HG03571 (cell line): Measurements from ENCODE around the gene CCIN.
"Not testable (repeated sequence)": the region's sequence is repeated elsewhere in the genome, so short reads cannot be mapped to it uniquely, and the experiment has no call there.

Source experiments
- ATAC-seq: cut with Tn5 transposase; IDR thresholded peaks from one replicate; pipeline ENCODE4 v1.9.1; 2021; ENCODE audit not compliant: unreplicated experiment

Gene CCIN

DNA sequence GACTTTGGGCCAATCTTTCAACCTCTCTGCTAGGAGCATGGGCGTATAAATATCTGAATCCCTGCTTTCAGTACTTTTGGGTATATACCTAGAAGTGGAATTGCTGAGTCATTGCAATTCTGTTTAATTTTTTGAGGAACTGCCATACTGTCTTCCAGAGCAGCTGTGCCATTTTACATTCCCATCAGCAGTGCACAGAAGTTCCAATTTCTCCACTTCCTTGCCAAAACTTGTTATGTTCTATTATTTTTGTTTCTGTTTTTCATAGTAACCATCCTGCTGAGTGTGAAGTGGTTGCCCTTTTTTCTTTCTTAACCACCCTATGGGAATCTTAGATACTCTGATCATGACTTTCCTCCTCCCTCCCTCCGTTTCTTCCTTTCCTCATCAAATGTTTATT lies 11.1 kb upstream of the CCIN start:
- ATAC-seq: no peak

DNA sequence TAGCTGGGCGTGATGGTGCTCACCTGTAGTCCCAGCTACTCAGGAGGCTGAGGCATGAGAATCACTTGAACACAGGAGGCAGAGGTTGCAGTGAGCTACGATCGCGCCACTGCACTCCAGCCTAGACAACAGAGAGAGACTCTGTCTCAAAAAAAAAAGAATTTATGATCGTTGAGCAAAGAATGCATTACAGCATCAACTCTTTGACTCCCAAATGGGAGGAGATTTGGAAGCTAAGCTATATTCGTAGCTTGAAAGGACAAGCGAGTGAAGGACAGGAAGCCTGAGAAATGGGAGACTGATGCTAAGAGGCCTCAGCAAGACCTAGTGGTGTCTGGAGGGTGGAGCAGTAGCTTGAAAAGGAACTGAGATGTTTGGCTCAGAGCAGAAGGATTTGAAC lies 10.3 kb upstream of the CCIN start:
- no peak for ATAC-seq

- not testable (repeated sequence) for ATAC-seq
Measured at GRCh38 chr9:36159509-36159908, 9.7 kb upstream of the CCIN start.

GRCh38 chr9:36160126-36160525 lies 9.1 kb upstream of the CCIN start:
- ATAC-seq: not testable (repeated sequence)

GRCh38 chr9:36161187-36161586 lies 8.0 kb upstream of the CCIN start:
- no peak for ATAC-seq

DNA sequence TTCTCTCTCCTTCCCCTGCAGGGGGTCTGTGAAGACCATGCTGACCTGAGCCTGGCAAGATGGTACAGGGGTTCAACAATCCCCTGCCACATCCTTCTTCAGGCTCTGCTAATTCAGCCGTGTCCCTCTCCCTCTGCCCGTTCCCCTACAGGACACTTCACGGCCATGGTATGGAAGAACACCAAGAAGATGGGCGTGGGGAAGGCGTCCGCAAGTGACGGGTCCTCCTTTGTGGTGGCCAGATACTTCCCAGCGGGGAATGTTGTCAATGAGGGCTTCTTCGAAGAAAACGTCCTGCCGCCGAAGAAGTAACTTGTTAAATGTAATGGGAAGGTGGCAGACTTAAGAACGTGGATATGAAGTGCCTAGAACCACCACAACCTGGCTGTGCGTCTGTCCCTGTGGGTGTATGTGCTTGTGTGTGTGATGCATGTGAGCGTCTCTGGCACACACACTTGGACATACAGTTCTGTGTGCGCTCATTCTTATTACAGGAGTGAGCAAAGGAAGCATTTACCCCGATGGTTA lies 6.9 kb upstream of the CCIN start:
- no peak for ATAC-seq

- no peak for ATAC-seq
Measured at GRCh38 chr9:36163049-36163785, 6.0 kb upstream of the CCIN start.

- no peak for ATAC-seq
Measured at GRCh38 chr9:36163786-36164170, 5.4 kb upstream of the CCIN start.

- ATAC-seq: no peak
Measured at GRCh38 chr9:36164372-36164771, 4.8 kb upstream of the CCIN start.

DNA sequence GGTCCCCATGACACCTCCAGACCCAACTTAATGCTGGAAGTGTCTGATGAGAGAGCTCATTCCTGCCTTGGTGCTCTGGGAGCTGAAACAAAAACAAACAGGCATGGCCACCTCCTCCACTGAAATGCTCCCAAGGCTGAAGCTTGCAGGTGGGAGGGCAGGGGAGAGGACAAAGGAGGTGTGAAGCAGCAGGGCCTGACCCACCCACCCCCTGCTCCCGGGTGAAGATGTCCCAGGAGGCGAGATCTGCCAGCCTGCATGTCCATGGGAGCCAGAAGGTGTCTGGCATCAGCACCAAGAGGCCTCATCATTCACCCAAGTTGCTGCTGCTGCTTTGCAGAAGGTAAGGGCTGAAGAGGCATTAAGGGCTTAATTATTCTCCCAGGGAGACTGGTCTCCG lies 4.2 kb upstream of the CCIN start:
- ATAC-seq: no peak

- ATAC-seq: no peak
Measured at GRCh38 chr9:36165826-36166167, 3.4 kb upstream of the CCIN start.

DNA sequence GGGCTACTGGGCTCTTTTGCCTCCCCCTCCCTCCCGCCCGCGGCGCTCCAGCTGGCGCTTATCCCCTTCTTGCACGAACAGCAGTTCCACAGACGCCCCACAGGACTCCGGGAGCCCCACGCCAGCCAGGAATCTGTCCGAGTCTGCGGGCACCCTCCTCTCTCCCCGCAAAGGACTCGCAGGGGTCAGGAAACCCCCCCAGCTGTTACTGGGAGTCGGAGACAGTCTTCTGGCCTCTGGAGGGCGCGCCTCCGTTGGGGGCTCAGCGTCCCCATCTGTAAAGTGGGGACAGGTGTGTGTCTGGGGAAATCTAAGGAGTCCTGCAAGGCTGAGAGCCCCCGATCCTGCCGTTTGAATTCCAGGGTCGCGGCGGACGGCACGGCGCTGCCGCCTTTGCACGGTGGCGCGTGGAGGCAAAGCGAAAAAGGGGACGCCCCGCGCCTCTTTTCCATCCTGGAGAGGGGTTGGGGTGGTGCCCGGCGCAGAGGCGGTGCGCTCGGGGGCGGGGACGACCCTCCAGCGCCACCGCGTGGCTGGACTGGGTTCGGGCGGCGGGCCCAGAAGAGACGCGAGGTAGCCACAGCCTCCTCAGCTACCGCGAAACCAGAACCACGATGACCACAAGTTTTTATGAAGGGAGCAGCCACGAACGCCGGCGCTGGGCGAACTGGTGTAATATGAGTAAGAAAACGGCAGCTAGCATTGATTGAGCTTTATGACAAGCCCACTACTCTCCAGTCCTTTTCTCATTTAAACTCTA lies 2.8 kb upstream of the CCIN start:
- ATAC-seq: peak; percentile 69

DNA sequence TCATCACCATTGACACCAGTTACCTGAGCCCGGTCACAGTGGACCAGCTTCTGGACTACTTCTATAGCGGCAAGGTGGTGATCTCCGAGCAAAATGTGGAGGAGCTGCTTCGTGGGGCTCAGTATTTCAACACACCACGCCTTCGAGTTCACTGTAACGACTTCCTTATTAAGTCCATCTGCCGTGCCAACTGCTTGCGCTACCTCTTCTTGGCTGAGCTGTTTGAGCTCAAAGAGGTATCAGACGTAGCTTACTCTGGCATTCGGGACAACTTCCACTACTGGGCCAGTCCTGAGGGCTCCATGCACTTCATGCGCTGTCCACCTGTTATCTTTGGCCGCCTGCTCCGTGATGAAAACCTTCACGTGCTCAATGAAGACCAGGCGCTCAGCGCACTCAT lies 520 bp downstream of the CCIN start:
- ATAC-seq: no peak

DNA sequence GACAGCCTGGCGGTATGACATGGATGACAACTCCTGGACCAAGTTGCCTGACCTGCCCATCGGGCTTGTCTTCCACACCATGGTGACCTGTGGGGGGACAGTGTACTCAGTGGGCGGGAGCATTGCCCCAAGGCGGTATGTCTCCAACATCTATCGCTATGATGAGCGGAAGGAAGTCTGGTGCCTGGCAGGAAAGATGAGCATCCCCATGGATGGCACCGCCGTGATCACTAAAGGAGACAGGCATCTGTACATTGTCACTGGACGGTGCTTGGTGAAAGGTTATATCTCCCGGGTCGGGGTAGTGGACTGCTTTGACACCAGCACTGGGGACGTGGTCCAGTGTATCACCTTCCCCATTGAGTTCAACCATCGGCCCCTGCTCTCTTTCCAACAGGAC lies 1.3 kb downstream of the CCIN start:
- no peak for ATAC-seq

DNA sequence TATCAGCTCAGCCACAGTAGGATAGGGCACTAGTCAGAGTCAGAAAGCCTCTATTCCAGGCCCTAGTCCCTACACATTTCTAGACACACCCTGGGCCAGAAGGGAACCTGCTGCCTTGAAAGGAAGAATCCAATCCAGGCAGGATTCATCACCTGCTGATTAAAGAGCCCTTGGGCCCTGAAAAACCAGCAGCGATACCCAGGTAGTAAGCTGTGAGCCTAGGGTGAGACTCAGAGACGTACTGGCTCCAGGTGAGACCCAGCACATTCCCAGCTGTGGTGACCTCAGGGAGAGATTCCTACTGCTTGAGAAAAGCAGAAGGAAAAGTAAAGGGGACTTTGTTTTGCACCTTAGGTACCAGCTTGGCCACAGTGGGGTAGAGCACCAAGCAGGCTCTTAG lies 4.7 kb downstream of the CCIN start:
- no peak for ATAC-seq

- no peak for ATAC-seq
Measured at GRCh38 chr9:36174271-36174670, 5.1 kb downstream of the CCIN start.

DNA sequence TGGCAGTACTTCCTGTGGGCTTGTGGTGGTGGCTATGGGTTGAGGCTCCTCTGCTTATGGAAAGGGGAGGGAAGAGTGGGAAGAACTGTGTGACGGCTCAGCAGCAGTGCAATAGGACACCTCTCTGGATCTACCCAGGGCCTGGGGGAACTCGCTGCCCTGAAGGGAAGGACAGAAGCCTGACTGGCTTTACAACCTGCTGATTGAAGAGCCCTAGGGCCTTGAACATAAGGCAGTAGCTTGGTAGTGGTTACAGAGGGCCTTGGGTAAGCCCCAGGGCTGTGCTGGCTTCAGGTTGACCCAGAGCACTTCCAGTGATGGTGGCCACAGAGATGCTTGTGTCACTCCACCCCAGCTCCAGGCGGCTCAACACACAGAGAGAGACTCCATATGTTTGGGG lies 5.5 kb downstream of the CCIN start:
- no peak for ATAC-seq

DNA sequence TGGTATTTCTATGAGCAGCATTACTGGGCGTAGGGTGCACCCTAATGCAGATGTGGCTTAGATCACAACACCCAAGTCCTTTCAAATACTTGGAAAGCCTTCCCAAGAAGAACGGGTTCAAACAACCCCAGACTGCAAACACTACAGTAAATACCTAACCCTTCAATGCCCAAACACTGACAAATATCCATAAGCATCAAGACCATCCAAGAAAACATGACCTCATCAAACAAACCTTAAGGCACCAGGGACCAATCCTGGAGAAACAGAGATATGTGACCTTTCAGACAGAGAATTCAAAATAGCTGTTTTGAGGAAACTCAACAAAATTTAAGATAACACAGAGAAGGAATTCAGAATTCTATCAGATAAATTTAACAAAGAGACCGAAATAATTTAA lies 6.0 kb downstream of the CCIN start:
- ATAC-seq: not testable (repeated sequence)

DNA sequence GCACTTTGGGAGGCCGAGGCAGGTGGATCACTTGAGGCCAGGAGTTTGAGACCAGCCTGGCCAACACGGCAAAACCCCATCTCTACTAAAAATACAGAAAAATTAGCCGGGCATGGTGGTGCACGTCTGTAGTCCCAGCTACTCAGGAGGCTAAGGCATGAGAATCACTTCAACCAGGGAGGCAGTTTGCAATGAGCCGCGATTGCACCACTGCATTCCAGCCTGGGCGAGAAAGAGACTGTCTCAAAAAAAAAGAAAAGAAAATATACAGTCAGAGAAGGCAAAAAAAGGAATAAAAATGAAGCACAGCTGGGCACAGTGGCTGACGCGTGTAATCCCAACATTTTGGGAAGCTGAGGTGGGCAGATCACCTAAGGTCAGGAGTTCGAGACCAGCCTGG lies 7.3 kb downstream of the CCIN start:
- not testable (repeated sequence) for ATAC-seq

DNA sequence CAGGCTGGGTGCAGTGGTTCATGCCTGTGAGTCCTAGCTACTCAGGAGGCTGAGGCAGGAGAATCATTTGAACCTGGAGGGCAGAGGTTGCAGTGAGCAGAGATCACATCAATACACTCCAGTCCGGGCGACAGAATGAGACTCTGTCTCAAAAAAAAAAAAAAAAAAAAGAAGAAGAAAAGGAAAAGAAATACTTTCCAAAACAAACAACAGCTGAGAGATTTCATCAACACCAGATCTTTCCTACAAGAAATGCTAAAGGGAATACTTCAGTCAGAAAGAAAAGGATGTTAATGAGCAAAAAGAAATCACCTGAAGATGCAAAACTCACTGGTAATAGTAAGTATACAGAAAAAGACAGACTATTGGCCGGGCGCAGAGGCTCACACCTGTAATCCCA lies 8.4 kb downstream of the CCIN start:
- ATAC-seq: no peak

DNA sequence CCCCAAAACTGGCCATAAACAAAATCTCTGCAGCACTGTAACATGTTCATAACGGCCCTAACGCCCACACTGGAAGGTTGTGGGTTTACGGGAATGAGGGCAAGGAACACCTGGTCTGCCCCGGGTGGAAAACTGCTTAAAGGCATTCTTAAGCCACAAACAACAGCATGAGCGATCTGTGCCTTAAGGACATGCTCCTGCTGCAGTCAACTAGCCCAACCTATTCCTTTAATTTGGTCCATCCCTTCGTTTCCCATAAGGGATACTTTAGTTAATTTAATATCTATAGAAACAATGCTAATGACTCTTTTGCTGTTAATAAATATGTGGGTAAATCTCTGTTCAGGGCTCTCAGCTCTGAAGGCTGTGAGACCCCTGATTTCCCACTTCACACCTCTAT lies 11.1 kb downstream of the CCIN start:
- ATAC-seq: not testable (repeated sequence)

- ATAC-seq: no peak
Measured at GRCh38 chr9:36187414-36187813, 18.2 kb downstream of the CCIN start.

DNA sequence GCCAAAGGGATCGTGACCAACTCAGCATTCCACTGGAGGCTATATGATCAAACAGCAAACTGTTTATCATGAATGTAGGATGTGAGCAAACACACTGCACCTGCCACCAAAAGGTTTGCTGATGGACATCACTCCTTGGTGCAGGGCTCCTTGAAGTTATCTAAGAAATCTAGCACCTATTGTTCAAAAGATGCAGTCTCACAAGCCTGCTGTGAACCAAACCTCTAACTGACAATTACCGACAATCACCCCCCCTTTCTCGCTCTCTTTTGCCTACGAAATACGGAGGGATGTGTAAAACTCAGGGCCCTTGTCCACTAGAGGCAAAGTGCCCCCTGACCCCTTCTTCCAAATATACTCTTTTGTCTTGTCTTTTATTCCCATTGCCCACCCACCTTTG lies 19.0 kb downstream of the CCIN start:
- no peak for ATAC-seq
